GM21576 (cell line): Measurements from ENCODE around the gene DKC1.

Experiments used
- ATAC-seq: cut with Tn5 transposase; IDR thresholded peaks from one replicate; pipeline ENCODE4 v1.9.1; 2021; ENCODE audit warnings: mild to moderate bottlenecking, moderate library complexity; ENCODE audit not compliant: unreplicated experiment

DKC1 gene

GRCh38 chrX:154762537-154763296 is at the start of gene DKC1:
Gene DKC1, plus strand, starts transcription at chrX:154762864. Its CDS starts 102 bp downstream, at chrX:154762966.
- ATAC-seq = peak; percentile 81

- no peak for ATAC-seq
These were observed 47.7 kb upstream of the DKC1 start for GRCh38 chrX:154714925-154715324.

GRCh38 chrX:154715825-154716224 is 46.8 kb upstream of the DKC1 start:
- no peak for ATAC-seq

- ATAC-seq = no peak
These were observed 44.8 kb upstream of the DKC1 start for GRCh38 chrX:154717824-154718223.

- ATAC-seq = no peak
These were observed 44.0 kb upstream of the DKC1 start for GRCh38 chrX:154718616-154719015.

- no peak for ATAC-seq
These were observed 43.5 kb upstream of the DKC1 start for GRCh38 chrX:154719132-154719675.

- no peak for ATAC-seq
These were observed 42.6 kb upstream of the DKC1 start for GRCh38 chrX:154720067-154720466.

DNA sequence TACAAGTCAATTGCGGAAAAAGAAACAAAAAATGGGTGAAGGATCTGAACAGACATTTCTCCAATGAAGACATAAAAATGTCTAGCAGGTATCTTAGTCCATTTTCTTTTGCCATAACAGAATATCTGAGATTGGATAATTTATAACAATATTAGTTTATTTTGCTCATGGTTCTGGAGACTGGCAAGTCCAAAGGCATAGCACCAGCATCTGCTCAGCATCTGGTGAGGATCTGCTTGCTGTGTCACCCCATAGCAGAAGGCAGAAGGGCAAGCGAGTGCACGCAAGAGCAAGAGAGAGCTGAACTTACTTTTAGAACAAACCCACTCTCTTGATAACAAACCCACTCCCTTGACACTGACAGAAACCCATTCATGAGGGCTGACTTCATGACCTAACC is 41.5 kb upstream of the DKC1 start:
- no peak for ATAC-seq

GRCh38 chrX:154724993-154725756 is 37.5 kb upstream of the DKC1 start:
- ATAC-seq = peak; percentile 61

GRCh38 chrX:154727418-154727817 is 35.2 kb upstream of the DKC1 start:
- no peak for ATAC-seq

GRCh38 chrX:154727871-154728270 is 34.8 kb upstream of the DKC1 start:
- no peak for ATAC-seq

DNA sequence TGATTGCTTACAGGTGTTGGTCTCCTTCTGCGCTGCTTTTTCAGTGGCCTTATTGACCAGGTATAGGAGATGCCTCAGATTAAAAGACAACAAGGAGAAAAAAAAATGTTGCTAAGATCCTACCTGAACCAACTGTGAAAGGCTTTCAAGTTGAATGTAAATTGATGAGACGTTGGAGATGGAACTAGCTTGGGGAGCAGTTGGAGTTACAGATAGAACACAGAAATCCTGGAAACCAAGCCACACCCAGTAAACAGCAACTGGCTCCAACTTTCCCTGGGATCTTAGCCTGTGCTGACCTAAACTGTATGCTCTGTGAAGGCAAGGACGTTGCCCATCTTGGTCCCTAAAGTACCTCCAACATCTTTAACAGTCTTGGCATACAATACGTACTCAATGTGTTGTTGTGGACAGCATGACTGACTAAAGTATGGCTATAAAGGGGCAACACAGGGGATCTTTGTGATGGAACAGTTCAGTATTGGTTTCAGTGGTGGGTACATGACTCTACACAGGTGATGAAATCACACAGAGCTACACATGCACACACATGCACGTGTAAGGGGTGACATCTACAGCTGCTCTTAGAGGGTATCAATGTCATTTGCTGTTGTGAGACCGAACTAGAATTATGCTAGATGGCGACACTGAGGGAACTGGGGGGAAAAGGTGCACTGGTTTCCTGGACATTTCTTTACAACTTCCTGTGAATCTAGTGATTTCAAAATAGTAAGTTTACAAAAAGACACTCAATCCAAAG is 34.1 kb upstream of the DKC1 start:
- ATAC-seq = no peak

GRCh38 chrX:154729439-154729838 is 33.2 kb upstream of the DKC1 start:
- ATAC-seq = no peak

GRCh38 chrX:154730253-154730891 is 32.3 kb upstream of the DKC1 start:
- no peak for ATAC-seq

DNA sequence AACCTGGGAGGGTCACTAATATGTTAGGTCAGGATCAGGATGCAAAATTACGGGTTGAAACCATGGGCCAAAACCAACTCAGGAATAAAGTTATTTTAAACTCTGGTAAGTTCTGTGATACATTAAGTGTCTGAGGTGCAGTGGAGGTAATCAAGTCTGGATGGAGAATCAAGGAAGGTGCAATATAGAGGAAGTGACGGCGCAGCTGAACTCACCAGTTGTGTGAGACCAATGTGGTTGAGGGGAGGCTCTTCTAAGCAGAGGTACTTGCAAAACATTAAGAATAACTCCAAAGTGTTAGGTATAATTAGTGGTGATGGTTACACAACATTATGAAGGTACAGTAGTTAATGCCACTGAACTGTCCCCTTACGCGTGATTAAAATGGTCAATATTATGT is 31.5 kb upstream of the DKC1 start:
- no peak for ATAC-seq

- ATAC-seq = no peak
These were observed 30.8 kb upstream of the DKC1 start for GRCh38 chrX:154731881-154732280.

GRCh38 chrX:154732421-154733065 is 30.1 kb upstream of the DKC1 start:
- no peak for ATAC-seq

GRCh38 chrX:154733066-154733425 is 29.6 kb upstream of the DKC1 start:
- no peak for ATAC-seq

DNA sequence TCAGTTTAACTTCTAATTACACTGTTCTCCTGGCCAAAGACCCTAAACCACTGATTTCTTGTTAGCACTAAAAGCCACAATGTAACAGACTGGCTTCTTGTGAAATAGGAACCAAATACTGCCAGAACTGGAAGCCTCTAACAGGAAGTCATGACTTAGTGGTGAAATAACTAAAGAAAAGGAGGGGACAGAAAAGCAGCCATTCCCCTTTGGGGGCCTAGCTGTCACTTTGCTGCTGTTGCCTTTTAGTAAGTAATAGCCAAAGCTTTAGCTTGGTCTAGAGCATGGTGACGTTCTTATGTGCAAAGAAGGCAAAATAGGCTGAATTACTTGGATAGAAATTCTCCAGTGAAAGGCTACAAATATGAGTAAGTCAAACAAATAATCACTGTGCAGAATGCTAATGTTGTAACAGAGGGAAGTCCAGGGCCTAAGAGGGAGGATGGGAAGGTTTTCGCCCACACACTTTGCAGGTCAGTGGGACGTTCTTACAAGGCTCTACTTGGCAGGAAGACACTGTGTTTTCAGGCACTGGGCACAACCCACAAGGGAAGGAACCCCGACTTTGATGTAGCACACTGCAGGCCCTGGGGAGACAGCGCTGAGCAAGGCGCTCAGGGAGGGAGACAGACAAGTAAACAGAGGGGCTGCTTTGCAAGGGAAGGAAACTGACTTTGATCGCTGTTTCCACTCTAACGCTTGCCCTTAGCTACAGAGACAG is 28.4 kb upstream of the DKC1 start:
- ATAC-seq = peak; percentile 57
